Measurements from ENCODE around the gene APIP. TPM values are rescaled to one million over a fixed set of nuclear protein-coding genes. Genes with fewer than 3 reads are reported as not detected.

The APIP gene
- total RNA-seq, 4 donors from 2014 or later: 35.6 to 54.3 (median 39.0) TPM

DNA sequence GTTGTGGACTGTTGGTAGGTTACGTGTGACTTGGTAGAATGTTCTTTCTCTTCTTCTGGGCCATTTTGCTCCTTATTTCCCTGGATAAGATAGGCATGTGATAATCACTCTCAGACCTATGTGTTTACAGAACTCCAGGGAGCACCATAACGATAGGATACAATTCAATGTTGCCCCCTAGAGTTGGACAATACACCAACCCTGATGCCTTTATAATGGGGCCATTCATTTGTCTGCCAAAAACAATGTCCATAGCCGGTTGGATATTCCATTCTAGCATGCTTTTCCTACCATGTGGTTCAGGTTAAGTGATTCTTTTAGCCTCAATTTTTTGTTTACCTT, 60.5 kb downstream of the APIP start:
- no peak for DNase-seq
- Histone ChIP-seq H3K36me3 (no peaks in the 10 kb centered on the region), H3K4me3 (replicated peaks in 1 of 3) (no peak overlapping the region), H3K4me1 (no peaks in the 10 kb centered on the region), H3K27me3 (no peaks in the 10 kb centered on the region), H3K27ac (no peak overlapping the region), H3K9me3 (no peaks in the 10 kb centered on the region)
- 79 to 92% methylated on average over 3 of the region's 3 CpGs for WGBS, 2 donors
- intact Hi-C loops (cut with DNase I): no loop called here
- TF ChIP-seq POLR2A (IDR thresholded peaks at IDR 0.05) (no peak), CTCF (IDR thresholded peaks at IDR 0.05) (no peak)

GRCh38 chr11:34855021-34855753, 61.0 kb downstream of the APIP start:
- no peaks in the 10 kb centered on the region for H3K4me1 ChIP-seq
- H3K9me3 ChIP-seq: no peaks in the 10 kb centered on the region
- no peak for DNase-seq
- WGBS, 2 donors: 73 to 84% methylated on average over 5 of the region's 5 CpGs
- intact Hi-C loops (cut with DNase I): no loop called here
- no peaks in the 10 kb centered on the region for H3K36me3 ChIP-seq
- H3K27ac ChIP-seq: no peak overlapping the region
- TF ChIP-seq POLR2A (IDR thresholded peaks at IDR 0.05) (no peak), CTCF (IDR thresholded peaks at IDR 0.05) (no peak)
- H3K27me3 ChIP-seq: no peaks in the 10 kb centered on the region
- no peak overlapping the region for H3K4me3 ChIP-seq (replicated peaks in 1 of 3)

GRCh38 chr11:34851916-34852315, 64.3 kb downstream of the APIP start:
- intact Hi-C loops (cut with DNase I): no loop called here

GRCh38 chr11:34850334-34850733, 65.8 kb downstream of the APIP start:
- Histone ChIP-seq H3K27me3 (no peaks in the 10 kb centered on the region), H3K27ac (no peak overlapping the region), H3K9me3 (no peaks in the 10 kb centered on the region), H3K4me3 (replicated peaks in 1 of 3) (no peak overlapping the region), H3K4me1 (no peaks in the 10 kb centered on the region), H3K36me3 (no peaks in the 10 kb centered on the region)
- no peak for TF ChIP-seq CTCF (IDR thresholded peaks at IDR 0.05)
- TF ChIP-seq POLR2A (IDR thresholded peaks at IDR 0.05): no peak
- intact Hi-C loops (cut with DNase I): no loop called here
- WGBS, 2 donors: 83 to 84% methylated on average over 4 of the region's 4 CpGs
- no peak for DNase-seq

More at GRCh38 chr11:34851916-34852315, 64.3 kb downstream of the APIP start:
- TF ChIP-seq CTCF (IDR thresholded peaks at IDR 0.05): no peak
- no peaks in the 10 kb centered on the region for H3K36me3 ChIP-seq
- H3K27me3 ChIP-seq: no peaks in the 10 kb centered on the region
- H3K4me3 ChIP-seq (replicated peaks in 1 of 3): no peak overlapping the region
- DNase-seq: no peak
- H3K27ac ChIP-seq: no peak overlapping the region
- H3K4me1 ChIP-seq: no peaks in the 10 kb centered on the region
- no peaks in the 10 kb centered on the region for H3K9me3 ChIP-seq

- Histone ChIP-seq H3K27ac (no peak overlapping the region), H3K27me3 (no peaks in the 10 kb centered on the region), H3K9me3 (no peaks in the 10 kb centered on the region), H3K4me1 (no peaks in the 10 kb centered on the region), H3K36me3 (no peaks in the 10 kb centered on the region), H3K4me3 (replicated peaks in 1 of 3) (no peak overlapping the region)
- no peak for DNase-seq
- intact Hi-C loops (cut with DNase I): no loop called here
- TF ChIP-seq POLR2A (IDR thresholded peaks at IDR 0.05) (no peak), CTCF (IDR thresholded peaks at IDR 0.05) (no peak)
- 92 to 93% methylated on average over 3 of the region's 3 CpGs for WGBS, 2 donors
These were observed 69.7 kb downstream of the APIP start for GRCh38 chr11:34846467-34846866.

All from thyroid gland (tissue), 4 donors.